ENCODE data around the gene XBP1. TPM values are rescaled to one million over a fixed set of nuclear protein-coding genes. Genes with fewer than 3 reads are reported as not detected.

The XBP1 gene
- total and polyA plus RNA-seq, 8 donors = 134 to 612 (median 259) TPM

GRCh38 chr22:28795071-28795693 lies 5.2 kb downstream of the XBP1 start:
- no peak for DNase-seq
- intact Hi-C loops (cut with DNase I; ENCODE audit: low total_unique reads) = no loop called here
- H3K4me1 ChIP-seq = peaks cover 44 to 91% (median 67%) of the 10 kb centered on the region in 4 donors

DNA sequence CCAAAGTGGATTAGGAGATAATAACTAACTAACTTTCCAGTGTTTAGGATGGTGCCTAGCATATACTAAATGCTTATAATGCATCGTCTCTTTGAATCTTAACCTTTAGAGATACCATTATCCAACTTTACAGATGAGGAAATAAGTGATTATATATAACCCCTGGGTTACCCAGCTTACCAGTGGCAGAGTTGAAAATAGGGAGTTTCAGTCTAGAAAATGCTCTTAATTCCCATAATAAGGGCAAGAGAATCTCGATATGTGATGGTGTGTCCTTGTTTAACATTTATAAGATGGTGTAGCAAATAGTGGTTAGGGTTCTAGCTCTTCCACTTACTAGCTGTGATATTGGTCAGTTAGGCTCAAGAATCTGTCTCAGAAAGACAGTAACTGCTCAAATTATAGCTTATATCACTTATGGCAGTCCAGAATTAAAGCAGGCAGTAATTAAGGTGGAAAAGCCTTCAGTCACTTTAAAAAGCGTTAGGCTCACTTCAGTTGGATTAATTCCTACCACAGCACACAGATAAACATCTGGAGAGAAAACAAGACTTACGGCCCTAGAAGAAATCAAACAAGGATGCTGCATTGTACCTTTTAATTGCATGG lies 6.3 kb downstream of the XBP1 start:
- TF ChIP-seq POLR2AphosphoS5 (IDR thresholded peaks at IDR 0.05) = peak in 2 of 3 donors; percentile 18
- no peak for TF ChIP-seq EP300 (IDR thresholded peaks at IDR 0.05)
- Histone ChIP-seq H3K4me3 (peak overlapping the region in 1 of 4 donors; percentile 77), H3K27me3 (no peaks in the 10 kb centered on the region), H3K36me3 (peaks cover 54 to 72% (median 70%) of the 10 kb centered on the region in 4 donors), H3K9me3 (no peaks in the 10 kb centered on the region), H3K27ac (peak overlapping the region in 4 of 5 donors; percentile 100), H3K4me1 (peaks cover 43 to 86% (median 67%) of the 10 kb centered on the region in 4 donors)
- no peak for DNase-seq
- intact Hi-C loops (cut with DNase I; ENCODE audit: low total_unique reads) = no loop called here
- 33 to 53% (median 51%) methylated on average over 4 of the region's 4 CpGs for WGBS, 5 donors

More at GRCh38 chr22:28795071-28795693, 5.2 kb downstream of the XBP1 start:
- peak in 2 of 3 donors; percentile 14 to 42 for TF ChIP-seq POLR2AphosphoS5 (IDR thresholded peaks at IDR 0.05)
- TF ChIP-seq CTCF (IDR thresholded peaks at IDR 0.05) = no peak
- peak overlapping the region in 2 of 4 donors; percentile 77 to 79 for H3K4me3 ChIP-seq
- WGBS, 5 donors = 34 to 64% (median 41%) methylated on average over 6 of the region's 6 CpGs
- H3K27me3 ChIP-seq = no peaks in the 10 kb centered on the region
- H3K27ac ChIP-seq = peak overlapping the region; percentile 77 to 100 (median 100)
- H3K9me3 ChIP-seq = no peaks in the 10 kb centered on the region
- H3K36me3 ChIP-seq = peaks cover 51 to 63% (median 62%) of the 10 kb centered on the region in 4 donors

DNA sequence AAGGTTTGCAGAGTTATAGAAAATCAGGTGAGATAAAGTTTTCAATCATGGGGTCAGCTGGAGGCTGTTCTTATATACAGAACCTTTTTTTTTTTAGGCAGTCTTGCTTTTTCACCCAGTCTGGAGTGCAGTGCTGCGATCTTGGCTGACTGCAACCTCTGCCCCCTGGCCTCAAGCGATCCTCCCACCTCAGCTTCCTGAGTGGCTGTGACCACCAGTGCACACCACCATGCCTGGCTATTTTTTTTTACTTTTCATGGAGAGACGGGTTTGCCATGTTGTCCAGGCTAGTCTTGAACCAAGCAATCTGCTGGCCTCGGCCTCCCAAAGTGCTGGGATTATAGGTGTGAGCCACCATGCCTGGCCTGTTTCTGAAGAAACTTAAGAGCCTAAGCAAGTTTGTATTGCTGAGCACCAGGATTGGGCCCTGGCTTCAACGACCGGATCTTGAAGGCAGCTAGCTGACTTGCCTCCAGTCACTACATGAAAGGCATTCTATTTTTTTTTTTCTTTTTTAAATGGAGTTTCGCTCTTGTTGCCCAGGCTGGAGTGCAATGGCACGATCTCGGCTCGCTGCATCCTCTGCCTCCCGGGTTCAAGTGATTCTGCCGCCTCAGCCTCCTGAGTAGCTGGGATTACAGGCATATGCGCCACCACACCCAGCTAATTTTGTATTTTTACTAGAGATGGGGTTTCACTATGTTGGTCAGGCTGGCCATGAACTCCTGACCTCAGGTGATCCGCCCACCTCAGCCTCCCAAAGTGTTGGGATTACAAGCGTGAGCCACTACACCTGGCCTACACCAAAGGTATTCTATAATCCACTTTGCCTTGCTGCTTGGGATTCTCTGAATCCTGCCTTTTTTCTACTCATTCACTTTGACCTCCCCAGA lies 7.6 kb downstream of the XBP1 start:
- Histone ChIP-seq H3K36me3 (peaks cover 46 to 75% (median 70%) of the 10 kb centered on the region in 4 donors), H3K9me3 (no peaks in the 10 kb centered on the region), H3K4me1 (peaks cover 30 to 78% (median 61%) of the 10 kb centered on the region in 4 donors), H3K4me3 (no peak overlapping the region), H3K27me3 (no peaks in the 10 kb centered on the region), H3K27ac (peak overlapping the region; percentile 13 to 100 (median 30))
- intact Hi-C loops (cut with DNase I; ENCODE audit: low total_unique reads) = no loop called here
- DNase-seq = no peak
- peak in 1 of 3 donors; percentile 75 for TF ChIP-seq POLR2AphosphoS5 (IDR thresholded peaks at IDR 0.05)
- no peak for TF ChIP-seq EP300 (IDR thresholded peaks at IDR 0.05)
- WGBS, 5 donors = 52 to 76% (median 69%) methylated on average over 15 of the region's 15 CpGs

GRCh38 chr22:28791841-28792490 lies 8.4 kb downstream of the XBP1 start:
- TF ChIP-seq EP300 (IDR thresholded peaks at IDR 0.05) (no peak), POLR2AphosphoS5 (IDR thresholded peaks at IDR 0.05) (no peak), CTCF (IDR thresholded peaks at IDR 0.05) (no peak), POLR2A (IDR thresholded peaks at IDR 0.05) (no peak)
- DNase-seq = no peak
- 40 to 61% (median 47%) methylated on average over 3 of the region's 3 CpGs for WGBS, 5 donors
- Histone ChIP-seq H3K9me3 (no peaks in the 10 kb centered on the region), H3K4me3 (no peak overlapping the region), H3K4me1 (peaks cover 23 to 74% (median 56%) of the 10 kb centered on the region in 4 donors), H3K27me3 (no peaks in the 10 kb centered on the region), H3K36me3 (peaks cover 40 to 75% (median 70%) of the 10 kb centered on the region in 4 donors), H3K27ac (peak overlapping the region; percentile 18 to 100 (median 32))
- intact Hi-C loops (cut with DNase I; ENCODE audit: low total_unique reads) = no loop called here
